ENCODE data around the gene COL4A2.

The COL4A2 gene

DNA sequence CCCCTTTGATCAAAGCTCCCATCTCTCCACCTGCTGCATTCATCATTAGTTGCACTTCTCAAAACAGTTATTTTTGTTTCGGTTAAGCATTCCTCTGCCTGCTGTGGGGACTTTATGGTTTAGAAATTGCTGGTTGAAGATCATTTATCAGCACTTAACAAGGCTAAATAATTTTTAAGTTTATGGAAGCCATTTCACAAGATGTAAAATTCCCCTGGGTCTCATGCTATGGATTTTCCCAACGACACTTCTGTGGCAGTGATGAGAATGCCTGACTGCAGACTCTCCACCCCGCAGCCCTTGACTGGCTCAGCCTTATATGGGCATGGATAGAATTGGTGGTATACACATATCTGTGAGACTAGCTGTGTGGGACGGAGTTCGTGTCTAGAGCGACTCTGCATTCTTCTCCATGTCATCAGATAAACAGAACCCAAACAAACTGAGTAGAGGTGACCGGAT lies 52.8 kb downstream of the COL4A2 start:
- no peak for DNase-seq (ENCODE audit: low spot score)

DNA sequence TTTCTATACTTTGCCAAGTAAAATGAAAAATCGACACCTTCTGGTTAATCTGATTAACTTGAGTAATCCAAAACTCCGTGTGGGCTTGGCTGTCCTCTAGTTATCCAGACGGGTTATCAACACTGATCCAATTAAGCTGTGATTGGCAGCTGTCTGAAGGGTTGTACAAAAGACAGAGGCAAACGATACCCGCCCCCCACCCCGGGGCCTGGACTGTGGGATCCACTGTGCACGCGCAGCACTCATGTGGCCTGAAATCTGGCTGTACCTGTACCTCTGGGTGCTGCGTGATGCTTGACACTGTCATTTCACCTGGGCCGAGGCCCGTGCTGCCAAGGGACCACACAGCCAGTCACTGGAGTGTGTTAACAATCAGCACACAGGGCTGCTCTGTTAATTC lies 53.5 kb downstream of the COL4A2 start:
- no peak for DNase-seq (ENCODE audit: low spot score)

DNA sequence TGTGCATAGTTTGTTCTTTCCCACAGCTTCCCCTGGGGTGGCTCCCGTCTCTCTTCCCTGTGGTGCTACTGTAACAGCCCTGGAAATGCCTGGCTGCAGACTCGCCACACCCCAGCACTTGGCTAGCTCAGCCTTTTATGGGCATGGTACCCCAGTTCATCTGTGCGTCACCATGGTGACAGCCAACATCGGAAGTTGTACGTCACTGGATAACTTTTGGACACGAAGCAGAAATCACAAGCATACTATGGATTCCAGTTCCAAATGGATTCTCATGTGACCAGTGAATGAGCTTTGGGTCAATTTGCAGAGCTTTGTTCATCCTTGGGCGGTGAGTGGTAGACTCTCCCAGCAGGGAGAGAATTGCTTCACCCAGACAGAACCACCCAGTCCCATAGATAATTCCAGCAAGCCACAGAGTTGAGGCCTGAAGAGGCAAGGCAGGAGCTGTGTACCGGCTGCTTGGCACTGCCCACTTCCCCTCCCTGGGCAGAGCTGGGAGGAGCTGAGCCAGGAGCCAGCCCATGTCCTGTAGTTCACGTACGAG lies 54.4 kb downstream of the COL4A2 start:
- DNase-seq (ENCODE audit: low spot score): peak; percentile 22

DNA sequence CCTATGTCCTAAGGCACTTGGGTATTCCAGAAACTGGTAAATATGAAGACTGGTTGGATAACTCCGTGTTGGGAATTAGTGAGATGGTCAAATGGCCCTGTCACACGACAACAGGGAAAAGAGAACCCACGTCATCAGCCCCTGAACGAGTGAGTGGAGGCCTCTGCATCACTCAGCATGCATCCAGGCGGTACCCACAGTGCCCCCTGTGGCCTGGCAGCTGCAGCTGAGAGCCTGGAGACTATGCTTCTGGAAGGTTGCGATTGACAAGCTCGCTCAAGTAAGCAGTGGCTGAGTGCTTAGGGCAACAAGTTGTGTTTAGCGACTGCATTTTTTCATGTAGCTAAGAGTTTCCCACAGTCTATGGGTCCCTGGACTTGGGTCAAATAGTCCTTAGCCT lies 55.9 kb downstream of the COL4A2 start:
- DNase-seq (ENCODE audit: low spot score): no peak

DNA sequence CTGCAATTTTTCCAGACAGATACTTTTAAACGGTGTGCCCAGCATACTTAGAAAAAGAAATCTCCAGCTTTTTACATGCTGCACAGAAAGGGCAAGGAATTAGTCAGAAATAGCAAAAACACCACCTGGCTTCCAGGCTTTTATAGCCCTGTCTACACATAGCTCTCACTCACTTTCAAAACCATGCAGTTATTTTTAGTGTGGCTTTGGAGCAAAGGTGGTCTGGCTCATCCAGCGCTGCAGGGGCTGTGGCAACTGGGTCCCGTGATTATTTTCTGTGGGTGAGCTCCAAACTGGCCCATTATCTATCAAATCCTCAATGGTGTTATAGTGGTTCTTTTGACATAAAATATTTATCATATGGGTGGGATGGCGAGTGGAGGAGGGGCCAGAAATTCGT lies 57.0 kb downstream of the COL4A2 start:
- DNase-seq (ENCODE audit: low spot score): no peak

DNA sequence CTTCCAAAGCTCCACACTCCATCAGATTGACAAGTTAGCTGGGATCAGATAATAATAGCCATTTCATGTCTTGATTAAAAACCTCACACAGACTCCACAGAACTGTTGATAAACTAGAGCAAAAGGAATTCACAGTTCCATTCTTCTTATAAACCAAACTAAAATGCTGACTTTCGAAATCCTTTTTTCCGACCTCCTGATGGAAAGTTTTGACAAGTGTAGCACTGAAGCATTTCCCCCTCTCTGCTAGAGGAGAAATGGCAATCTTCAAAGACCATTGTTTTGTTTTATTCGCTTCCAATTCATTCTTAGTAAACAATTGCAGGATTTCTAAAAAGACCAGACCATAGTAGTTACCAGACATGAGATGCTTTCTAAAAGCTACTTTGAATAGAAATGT lies 58.8 kb downstream of the COL4A2 start:
- DNase-seq (ENCODE audit: low spot score): no peak

DNA sequence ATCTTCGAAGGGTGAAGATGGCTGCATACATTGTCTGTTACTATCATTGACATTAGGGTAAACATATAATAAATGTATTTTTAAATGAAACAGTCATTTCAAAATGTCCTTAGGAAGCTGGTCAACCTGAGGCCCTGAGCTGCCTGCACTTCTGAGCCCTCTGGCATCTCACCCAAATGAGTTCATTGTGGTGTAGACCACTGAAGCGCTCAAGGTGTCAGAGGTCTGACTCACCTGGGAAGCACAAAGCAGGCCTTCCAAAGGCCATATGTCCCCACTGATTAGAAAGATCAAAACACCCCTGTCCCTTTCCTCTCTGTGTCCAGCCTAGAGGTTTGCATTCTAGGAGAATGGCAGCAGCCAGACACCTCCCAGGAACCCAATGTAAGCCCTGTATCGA lies 59.6 kb downstream of the COL4A2 start:
- DNase-seq (ENCODE audit: low spot score): no peak

DNA sequence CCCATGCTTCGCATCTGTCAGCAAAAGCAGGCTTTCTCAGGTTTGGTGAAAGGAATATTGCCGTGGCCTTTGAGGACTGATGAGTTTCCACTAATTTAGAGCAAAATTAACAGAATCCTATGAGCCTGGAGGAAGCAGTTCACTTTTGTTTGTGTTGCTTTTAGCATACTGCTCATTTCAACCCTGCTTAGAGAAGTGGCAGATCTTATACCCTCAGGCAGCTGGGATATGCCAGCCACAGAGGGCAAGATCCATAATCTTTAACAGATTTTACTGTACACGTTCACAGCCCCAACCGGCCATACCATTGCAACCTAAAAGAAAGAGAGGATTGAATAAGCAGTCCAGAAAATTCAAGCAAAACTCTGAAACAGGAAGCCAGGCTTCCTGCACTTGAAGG lies 60.5 kb downstream of the COL4A2 start:
- no peak for DNase-seq (ENCODE audit: low spot score)

DNA sequence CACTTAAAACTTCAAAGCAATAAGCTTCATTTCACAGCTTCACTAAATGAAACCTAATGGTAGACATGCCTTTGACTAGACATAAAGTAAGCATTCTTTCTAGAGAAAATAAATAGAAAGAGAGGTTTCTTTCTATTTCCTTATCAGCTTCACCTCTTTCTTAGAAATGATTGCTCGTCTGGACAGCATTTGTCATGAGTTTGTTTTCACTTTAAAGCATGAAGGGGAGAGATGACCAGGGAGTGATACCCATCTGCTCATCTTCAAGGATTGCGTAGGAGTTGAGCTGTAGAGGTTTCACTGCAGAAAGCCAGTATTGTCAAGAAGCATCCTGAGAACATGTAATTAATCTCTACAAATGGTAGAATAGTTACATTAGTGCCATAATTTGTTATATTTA lies 61.3 kb downstream of the COL4A2 start:
- peak; percentile 44 for DNase-seq (ENCODE audit: low spot score)

DNA sequence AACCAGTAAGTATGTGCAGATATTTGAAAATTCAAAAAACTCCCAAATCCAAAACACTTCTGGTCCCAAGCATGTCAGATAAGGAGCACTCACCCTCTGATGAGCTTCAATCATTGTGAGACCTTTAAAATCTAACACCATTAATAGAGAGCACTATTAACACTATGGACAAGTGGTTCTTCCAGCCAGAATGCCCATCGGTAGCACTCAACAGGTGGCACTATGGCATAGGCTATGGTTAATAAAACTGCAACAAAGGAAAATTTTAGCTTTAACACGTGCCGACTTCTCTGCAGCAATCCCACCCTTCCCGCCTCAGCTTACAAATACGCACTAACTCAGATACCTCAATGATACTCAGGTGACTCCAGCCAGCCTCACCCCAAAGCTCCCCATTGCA lies 62.3 kb downstream of the COL4A2 start:
- no peak for DNase-seq (ENCODE audit: low spot score)

DNA sequence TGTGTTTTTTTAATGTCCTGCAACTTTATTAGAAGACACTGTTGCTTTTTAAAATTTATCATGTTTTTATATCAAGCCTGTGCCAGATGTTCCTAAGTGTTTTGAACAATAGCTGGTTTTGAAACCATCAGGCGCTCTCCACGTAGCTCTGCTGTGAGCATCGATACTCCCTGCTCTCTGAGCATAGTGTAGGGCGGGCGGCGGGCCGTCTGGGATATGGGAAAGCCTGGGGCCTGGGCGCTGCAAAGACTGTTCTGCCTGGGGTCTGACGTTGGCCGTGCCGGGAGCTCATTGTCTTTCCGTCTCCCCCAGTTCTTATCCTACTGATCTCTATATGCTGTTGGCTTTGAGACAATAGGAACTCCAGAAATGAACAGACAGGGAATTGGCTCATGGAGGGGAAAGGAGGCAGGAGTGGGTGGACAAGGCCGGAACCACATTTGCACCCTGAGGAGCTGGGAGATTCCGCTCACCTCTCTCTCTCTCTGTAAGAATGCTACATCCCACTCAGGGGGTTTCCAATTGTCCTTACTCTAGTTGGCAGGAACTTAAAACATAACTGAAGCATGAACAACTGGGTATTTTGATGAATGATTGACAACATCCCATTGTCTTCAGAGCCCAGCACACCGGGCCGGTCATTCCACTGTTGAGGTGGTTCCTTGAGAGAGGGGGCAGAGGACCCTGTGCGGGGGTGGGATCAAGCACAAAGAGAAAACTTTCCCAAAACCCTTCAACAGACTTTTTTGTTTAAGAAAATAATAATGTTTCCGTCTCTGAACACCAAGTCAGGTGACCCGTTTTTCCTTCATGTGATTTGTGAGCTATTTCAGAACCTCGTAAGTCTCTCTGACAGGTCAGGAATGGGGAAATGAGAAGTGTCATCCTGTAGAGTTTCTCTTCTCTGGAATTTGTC lies 64.7 kb downstream of the COL4A2 start:
- DNase-seq (ENCODE audit: low spot score): peak; percentile 32

DNA sequence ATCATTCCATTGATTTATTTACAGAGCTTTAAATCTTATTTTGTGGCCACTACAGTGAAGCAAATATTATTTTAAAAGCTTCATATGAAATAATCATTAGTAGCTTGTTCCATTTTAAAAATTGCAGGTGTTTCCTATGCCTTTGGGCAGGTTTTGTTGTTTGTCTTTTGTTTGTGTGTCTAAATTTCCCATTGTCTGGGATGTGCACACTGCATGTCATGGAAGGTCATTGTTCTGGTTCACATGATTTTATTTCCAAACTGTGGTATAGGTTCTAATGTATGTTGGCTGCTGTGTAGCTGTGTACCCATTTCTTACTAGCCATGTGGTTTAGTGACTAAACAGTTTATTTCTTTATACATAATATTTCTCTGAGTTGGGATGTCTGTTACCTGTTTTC lies 65.6 kb downstream of the COL4A2 start:
- no peak for DNase-seq (ENCODE audit: low spot score)

DNA sequence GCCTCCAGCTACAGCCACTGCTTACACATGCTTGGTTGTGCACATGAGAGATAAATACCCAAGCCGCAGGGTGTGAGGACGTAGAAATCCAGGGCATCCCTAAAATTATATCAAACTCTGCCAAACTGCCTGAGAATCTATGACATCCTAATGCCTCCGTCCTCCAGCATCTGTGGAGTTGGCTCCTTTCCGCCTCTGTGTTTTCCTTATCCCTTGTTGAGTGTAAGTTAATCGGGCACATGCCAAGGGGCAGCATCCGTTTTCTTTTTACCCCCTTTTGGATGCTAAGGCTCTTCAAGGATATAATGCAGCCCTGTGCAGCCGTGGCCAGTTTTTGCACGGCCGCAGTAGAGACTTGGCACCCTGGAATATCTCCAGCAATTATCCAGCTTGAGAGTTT lies 66.5 kb downstream of the COL4A2 start:
- DNase-seq (ENCODE audit: low spot score): no peak

DNA sequence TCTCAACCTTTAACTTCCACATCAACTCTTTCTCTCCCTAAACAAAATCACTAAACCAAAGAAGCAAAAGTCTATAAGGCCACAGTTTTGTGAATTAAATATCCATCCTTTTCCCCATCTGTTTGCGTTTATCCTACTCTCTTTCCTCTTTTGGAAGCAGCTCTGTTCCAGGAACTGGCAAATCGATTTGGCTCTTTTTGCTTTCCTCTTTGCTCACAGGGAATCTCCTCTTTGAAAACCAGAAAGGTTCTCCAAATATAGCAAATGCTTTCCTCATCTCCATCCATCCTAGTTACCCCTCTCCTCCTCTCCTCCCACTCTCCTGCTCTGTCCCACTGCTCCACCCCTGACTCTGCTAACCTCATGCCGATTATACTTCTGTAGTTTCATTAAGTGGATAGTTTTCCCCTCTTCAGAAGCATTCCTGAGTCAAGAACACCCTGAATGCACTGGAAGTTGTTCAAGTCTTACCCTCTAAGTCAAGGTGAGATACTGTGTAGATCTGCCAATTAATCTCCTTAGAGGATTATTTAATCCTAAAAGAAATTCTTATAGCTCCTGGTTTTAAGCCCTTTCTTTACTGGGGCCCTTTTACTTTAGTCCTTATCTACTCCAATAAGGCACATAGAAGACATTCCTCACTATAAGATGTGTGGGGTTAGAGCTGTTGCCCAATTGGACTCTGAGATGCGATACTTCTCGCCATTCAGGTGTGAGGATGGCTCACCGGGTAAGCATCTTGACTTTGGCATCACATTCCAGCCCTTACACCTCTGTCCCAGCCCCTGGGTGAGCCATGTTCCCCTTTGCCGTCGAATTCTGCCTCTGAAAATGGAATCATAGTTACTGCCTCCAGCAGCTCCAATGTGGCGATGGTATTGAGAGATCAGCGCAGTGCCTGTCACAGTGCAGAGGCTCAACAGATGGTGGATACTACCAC lies 67.6 kb downstream of the COL4A2 start:
- no peak for DNase-seq (ENCODE audit: low spot score)

DNA sequence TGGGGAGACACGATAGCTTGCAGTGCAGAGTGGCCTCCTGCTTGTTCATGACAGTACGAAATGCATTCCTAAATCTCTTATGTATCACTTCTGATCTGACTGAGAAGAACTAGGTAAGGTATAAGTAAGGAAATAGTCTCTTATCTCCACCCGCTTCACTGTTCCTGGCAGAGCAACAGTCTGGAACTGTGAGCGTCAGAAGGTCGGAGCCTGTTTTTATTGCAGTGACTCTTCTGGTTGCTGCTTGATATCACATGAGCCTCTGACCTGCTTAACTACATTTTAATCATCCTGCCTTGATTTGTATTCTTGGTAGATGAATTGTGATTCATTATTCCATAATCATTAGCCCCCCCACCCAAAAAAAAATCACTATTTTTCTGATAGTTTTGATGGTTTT lies 69.0 kb downstream of the COL4A2 start:
- DNase-seq (ENCODE audit: low spot score): no peak

DNA sequence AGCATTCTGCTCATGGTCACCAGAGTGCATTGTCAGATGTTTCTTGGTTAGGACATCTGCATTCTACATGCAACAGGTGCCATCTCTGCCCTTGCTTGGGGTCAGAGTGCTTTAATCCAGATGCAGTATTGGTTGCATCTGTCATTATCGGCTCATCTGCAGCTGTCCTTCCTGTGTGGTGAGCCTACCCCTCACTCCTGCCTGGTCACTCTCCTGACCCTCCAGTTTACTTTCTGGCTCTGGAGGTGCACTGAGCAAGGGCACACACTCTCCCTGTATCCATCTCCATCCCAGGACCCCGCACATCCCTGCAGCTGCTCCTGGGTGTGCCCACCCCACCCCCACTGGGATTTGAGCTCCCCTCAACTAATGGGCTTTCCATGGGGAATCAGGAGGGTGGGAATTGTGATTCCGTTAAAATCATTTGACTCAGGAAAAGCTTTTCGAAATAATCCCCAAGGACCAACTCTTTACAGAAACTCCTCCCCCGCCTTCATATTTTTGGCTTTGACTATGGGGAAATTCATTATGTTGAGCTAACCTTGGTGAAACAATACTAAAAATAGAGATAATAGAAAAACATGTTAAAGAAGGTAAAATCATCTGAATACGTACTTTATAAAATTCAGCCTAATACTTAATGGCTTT lies 70.2 kb downstream of the COL4A2 start:
- DNase-seq (ENCODE audit: low spot score): no peak

DNA sequence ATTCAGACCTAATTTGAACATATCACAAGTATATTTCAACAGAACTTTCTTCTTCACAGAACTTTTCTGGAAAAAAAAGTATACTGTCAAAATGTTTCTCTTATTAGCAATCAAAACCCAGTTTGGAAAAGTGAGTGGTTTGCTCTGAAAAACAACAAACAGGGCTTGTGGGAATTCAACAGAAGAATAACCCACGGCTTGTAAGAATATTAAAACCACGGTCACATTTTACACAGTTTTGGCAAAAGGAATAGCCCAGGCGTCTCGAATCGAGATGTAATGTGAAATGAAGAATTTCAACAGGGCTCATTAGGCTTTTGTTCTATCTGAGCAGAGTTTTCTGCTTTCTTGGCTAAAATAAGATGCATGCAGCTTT lies 70.7 kb downstream of the COL4A2 start:
- no peak for DNase-seq (ENCODE audit: low spot score)

DNA sequence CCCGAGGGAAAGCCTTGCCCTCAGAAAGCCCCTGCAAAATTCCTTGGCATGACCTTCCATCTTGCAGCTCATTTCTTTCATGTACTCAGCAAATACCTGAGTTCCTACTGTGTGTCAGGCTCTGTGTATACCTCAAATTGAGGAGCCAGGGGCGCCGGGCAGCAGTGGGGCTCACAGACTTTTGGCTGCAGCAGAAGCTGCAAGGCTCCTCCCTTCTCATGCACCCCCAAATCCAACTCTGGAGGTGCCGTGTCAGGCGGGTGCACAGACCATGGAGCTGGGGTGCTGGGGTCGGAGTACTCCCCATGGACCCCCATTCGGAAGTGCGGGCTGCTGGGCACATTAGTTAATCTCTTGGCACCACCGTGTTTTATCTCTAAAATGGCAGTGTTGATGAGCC lies 72.3 kb downstream of the COL4A2 start:
- DNase-seq (ENCODE audit: low spot score): no peak

DNA sequence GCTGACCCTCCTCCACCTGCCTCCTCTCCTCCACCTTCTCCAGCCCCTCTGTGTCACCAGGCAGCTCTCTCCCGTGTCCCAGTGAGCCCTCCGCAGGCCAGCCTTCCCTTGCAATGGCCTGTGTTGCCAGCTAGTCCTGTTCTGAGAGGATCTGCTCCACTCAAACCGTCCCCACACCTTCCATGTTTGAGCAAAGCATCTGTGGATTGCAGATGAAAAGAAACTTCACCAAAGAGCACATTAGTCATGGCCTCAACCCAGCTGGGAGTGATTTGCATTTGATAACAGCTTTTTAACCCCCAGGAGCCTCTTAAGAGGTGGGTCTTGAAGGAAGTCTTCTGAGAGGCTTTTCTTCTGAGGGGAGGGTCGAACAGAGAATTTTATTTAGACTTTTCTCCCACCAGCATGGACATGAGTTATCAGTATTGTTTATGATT lies 72.8 kb downstream of the COL4A2 start:
- DNase-seq (ENCODE audit: low spot score): no peak

DNA sequence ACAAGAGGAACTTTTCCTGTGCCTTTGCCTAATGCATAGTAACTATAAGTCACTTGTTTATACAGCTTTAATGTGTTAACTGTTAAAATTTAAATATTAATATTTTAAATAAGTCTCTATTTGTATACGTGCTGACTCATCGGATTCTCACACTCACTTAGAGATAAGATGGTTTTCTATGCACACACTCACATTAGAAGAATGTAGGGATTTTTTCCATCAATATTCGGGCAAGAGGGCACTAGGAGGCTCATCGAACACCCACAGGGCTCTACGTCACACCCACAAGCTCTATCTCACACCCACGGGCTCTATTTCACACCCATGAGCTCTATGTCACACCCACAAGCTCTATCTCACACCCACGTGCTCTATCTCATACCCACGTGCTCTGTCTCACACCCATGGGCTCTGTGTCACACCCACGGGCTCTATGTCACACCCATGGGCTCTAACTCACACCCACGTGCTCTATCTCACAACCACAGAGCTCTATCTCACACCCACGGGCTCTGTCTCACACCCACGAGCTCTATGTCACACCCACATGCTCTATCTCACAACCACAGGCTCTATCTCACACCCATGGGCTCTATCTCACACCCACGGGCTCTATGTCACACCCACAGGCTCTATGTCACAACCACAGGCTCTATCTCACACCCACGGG lies 73.4 kb downstream of the COL4A2 start:
- DNase-seq (ENCODE audit: low spot score): no peak

DNA sequence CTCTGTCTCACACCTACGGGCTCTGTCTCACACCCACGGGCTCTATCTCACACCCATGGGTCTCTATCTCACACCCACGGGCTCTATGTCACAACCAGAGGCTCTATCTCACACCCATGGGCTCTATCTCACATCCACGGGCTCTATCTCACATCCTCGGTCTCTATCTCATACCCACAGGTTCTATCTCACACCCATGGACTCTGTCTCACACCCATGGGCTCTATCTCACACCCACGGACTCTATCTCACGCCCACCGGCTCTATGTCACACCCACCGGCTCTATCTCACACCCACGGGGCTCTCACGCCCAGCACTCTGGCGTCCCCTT lies 73.9 kb downstream of the COL4A2 start:
- no peak for DNase-seq (ENCODE audit: low spot score)

DNA sequence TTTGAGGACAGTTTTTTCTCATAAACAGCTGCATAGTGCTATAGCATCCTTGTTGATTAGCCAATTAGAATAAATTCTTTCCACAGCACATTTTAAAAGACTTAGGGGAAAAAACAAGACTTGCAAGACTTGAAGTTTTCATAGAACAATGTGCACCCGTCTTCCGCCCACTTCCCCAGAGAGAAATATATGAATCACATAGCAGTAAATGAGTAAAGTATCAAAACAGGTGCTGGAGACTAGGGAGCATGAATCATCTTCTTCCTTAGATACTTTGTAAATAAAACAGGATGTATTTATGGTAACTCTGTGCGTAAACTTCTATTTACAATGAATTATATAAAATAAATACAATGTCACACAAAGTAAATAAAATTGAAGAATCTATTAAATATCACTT lies 75.1 kb downstream of the COL4A2 start:
- no peak for DNase-seq (ENCODE audit: low spot score)
